GM18508 (cell line): ENCODE data around the gene CTNND2.
"Not testable (repeated sequence)": the region's sequence is repeated elsewhere in the genome, so short reads cannot be mapped to it uniquely, and the experiment has no call there.

Experiments
- ATAC-seq: cut with Tn5 transposase; IDR thresholded peaks from one replicate; pipeline ENCODE4 v1.9.1; 2021; ENCODE audit warnings: moderate number of reproducible peaks; ENCODE audit not compliant: insufficient read depth, unreplicated experiment

CTNND2 gene

DNA sequence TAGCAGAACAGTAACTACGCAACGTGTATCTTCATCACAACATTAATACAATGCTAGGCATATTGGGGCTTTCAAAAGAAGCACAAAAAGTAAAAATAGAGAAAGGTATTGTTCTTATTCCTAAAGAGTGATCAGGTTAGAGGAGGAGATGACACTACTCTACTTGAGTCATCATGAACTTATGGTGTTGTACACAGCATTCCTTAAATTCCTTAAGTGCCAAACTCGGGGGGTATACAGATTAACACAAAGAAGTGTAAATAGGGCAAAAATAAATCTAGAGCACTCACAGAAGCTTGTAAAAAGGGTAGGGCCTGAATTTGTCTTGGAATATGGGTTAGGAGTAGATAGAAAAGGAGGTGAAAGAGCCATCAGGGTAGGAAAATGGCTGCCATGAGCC, 835.2 kb downstream of the CTNND2 start:
- ATAC-seq = no peak

DNA sequence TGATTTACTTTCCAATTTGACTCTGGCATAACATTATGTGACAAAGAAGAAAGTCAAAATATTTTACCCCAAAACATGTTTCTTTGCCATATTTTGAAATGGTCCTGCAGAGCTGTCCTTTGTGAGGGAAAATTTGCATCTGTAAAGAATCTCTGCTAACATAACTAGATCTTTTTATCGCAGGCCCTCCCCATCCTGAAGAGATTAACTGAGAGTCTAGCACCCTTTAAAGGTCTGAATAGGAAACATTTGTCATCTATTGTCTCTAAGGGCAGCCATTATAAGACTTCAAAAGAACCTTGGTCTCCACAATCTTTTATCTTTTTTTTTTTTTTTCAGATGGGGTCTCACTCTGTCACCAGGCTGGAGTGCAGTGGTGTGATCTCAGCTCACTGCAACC, 838.5 kb downstream of the CTNND2 start:
- ATAC-seq = not testable (repeated sequence)

DNA sequence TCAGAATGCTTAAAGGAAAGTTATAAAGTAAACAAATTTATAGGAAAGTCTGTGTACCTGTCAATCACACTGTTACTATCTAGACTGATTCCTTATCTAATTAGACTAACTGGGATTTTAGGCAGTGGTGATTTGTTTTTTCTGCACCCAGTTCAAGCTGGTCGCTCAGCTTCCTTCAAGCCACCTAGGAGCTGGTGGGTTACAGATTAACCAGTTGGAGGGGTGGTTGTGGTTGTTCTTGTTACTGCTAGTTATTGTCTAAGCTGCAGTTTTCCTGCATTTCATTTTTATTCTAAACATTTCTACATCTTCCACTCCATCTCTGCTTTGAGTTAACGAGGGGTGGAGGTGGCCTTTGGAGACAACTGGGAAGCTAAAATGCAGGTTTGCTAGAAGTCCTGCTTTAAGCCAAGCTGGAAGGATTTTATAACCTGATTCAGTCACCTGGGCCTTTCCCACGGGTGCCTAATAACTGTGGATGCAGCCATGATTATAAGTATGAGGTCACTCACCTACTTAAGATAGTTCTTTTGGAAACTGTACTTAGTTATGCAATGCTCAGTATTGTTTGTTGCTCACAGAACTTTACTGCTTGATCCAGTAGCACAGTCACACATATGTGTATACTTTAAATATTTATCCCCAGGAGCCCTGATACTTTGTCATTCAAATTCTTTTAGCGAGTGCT, 839.3 kb downstream of the CTNND2 start:
- no peak for ATAC-seq

- ATAC-seq = no peak
Measured at GRCh38 chr5:11062397-11062796, 841.8 kb downstream of the CTNND2 start.

- ATAC-seq = no peak
Measured at GRCh38 chr5:11056560-11056959, 847.7 kb downstream of the CTNND2 start.

- ATAC-seq = no peak
Measured at GRCh38 chr5:11054014-11054413, 850.2 kb downstream of the CTNND2 start.

GRCh38 chr5:11052871-11053270, 851.4 kb downstream of the CTNND2 start:
- ATAC-seq = no peak

DNA sequence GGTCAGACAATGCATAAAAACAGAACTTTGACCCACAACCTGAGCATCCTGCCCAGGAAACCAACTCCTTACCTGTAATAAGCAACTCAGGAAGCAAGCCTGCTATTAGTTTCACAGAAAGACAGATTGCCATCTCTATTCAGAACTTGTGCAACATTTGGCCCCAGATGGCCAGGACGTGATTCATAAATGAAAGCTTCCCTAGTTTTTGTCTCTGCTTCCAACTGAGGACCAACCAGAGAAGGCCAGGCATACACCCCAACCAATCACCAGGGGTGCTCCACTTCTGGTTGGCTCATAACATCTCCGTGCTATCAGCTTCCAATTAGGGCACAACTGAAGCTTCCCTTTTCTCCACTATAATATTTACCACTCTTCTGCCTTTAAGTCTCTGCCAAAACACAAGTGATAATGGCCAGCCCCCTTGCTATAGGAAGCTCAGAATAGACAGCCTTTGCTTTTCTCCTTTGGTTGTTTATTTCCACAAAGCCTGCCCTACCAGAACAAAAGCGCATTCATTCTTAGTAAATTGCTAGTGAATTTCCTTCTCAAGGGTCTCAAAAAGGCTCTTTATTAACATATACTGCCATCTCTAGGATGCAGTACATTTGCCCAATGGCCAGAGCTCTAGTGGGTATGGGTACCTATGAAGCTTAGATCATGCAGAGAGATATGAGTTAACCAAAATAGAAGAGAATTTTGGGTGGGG, 853.5 kb downstream of the CTNND2 start:
- no peak for ATAC-seq

DNA sequence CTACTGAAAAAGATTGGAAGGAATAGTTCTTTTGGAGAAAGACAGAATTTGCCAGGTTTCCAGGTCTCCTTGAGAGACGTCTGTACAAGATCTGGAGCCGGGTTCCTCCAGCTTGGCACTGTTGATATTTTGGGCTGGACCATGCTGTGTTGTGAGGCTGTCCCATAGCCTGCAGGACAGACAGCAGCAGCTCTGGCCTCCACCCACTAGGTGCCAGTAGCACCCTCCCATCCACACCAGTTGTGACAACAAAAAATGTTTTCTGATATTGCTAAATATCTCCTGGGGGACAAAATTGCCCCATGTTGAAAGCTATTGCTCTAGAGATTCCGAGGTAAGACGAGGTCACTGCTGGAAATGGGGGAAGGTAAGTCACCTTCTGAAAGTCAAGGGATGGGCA, 855.5 kb downstream of the CTNND2 start:
- no peak for ATAC-seq

GRCh38 chr5:11047625-11048024, 856.6 kb downstream of the CTNND2 start:
- no peak for ATAC-seq

DNA sequence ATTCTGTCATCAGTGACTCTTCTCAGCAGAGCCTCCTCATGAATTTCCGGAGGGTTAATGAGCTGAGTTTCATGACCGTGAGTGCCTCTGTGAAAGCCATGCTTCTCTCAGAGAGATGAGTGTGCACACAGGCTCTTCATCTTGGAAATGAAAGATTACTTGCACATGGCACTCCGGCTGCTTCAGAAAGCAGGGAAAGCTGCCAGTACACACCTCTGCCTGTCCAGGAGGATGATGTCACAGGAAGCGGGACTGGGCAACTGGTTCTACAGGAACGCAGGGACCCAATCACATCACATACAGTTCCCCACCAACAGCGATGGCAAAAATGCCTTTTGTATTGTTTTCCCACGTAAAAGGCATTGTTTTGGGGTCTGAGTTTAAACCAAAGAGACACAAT, 857.2 kb downstream of the CTNND2 start:
- no peak for ATAC-seq

DNA sequence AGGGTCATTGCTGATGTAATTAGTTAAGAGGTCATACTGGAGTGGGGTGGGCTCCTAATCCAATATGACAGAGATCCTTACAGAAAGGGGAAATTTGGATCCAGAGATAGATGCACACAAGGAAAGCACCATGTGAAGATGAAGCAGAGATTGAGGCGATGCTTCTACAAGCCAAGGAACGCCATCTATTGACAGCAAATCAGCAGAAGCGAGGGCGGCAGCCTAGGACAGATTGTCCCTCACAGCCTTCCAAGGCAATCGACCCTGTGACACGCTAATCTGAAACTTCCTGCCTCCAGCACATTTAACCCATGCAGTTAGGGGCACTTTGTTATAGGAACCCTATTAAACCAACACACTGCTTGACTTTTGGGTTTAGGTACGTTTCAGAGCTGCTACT, 858.1 kb downstream of the CTNND2 start:
- no peak for ATAC-seq

- ATAC-seq = no peak
Measured at GRCh38 chr5:11045411-11045810, 858.8 kb downstream of the CTNND2 start.

- ATAC-seq = no peak
Measured at GRCh38 chr5:11044581-11044980, 859.7 kb downstream of the CTNND2 start.

DNA sequence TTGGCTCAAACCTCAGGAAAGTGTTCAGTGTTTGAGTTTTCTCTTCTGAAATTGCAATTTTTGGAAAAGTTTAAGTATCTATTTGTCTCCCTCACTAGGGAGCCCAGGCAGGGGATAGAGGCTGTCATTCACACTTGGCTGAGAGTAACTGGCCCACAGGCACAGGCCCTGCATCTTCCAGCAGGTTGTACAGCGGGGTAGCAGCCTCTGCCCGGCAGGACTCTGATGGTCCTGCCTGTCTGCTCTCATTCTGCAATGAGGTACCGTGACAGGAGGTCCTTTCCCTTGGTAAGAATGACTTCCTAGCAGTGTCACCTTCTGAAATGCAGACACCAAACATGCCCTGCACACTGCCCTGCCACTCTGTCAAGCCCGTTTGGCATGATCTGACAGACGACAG, 860.4 kb downstream of the CTNND2 start:
- no peak for ATAC-seq

DNA sequence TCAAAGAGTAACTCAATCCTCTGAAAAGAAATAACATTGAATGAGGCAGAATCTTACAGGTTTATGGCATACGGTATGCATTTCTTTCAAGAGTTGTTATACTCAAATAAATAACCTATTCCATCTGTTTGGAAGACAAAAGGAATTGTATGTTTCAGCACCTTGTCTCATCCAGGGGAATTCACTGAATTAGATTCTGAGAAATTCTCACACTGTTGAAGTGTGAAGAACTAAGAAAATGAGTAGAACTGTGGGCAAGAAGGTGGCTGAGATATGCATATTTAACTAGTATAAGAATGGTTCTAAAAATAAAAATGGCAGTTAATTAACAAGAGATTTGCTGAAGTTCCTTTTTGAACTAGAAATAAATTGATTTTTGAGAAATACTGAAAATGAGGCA, 863.9 kb downstream of the CTNND2 start:
- no peak for ATAC-seq

DNA sequence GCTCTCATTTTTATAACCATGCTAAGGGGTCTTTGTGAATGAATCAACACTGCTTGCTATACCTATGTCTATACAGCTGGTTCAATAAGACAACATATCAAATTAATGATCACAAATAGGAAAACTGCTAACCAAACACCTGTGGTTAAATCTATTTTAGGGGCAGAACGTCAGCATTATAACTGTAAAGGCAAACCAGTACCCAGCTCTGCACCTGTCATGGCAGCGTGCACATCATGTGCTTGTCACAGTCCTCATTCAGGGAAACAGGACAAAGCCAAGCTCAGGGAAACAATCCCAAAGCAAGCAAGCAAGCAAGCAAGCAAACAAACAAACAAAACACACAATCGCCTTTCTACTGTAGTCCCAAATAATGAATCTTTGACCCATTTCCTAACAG, 865.5 kb downstream of the CTNND2 start:
- ATAC-seq = no peak

DNA sequence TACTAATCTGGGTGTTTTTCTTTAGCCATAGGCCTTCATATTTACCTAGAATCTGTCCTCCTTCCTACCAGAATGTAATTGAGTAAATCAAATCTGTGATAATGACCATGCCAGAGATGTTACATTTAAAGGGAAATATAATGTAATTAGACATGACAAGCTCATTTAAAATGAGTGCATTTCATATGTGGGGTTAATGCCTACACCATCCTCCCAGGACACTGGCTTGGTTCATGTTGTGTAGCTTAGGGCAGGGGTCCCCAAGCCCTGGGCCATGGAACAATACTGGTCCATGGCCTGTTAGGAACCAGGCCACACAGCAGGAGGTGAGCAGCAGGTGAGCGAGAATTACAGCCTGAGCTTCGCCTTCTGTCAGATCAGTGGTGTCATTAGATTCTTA, 866.3 kb downstream of the CTNND2 start:
- ATAC-seq = no peak

DNA sequence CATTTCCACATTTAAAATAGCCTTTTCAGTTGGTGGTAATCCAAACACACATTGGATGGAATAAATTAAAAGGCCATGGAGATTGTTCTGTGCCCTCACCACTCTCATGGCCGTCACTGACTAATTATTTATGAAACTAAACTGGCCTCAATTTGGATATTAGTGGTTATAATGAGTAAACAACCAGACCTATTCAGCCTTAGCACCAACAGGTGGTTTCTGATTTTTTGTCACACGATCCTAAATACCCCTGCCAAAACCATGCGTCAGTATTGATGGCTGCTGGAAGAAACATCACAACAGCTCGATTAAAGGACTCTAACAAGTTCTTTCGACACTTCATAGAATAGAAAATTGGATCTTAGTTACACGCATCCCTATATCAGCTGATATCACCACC, 867.2 kb downstream of the CTNND2 start:
- no peak for ATAC-seq

DNA sequence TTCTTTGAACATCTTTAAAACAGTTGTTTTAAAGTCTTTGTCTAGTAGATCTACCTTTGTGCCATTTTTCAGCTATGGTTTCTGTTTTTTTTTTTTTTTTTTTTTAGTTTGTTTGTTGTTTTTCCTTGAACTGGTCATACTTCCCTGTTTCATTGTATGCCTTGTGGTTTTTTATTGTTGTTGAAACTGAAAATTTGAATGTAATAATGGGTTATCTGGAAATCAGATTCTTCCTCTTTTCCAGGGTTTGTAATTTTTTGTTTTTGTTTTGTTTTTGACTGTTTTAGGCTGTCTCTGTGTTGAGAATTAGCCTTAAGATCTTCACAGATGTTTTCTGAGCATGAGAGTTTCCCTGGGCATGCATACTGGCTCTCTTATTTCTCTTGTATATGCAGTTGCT, 873.6 kb downstream of the CTNND2 start:
- no peak for ATAC-seq

DNA sequence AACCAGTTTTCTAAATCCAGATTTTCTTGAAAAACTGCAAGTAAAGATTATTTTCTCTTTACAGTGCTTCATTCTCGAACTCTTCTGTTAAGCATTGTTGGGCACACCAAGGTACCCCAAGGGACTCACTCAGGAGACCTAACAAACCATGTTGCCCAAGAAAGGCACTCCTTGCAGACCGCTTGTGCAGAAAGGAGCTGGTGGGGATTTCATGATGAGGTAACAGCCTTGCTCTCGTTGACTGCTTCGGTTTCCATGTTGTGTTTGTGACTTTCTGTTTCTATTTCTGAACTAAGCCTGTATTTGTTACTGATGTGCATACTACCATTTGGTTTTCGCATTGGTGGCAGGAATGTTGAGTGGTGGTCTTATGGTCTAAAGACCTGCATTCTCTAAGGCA, 876.6 kb downstream of the CTNND2 start:
- ATAC-seq = no peak

- ATAC-seq = no peak
Measured at GRCh38 chr5:11026543-11026942, 877.7 kb downstream of the CTNND2 start.
